OCI-LY7 (cell line): ENCODE results near the gene LPP. TPM values are rescaled to one million over a fixed set of nuclear protein-coding genes. Genes with fewer than 3 reads are reported as not detected.

ENCODE experiments used
- BruUV-seq: library from RNA; stranded (reverse); fragments of 400-500 nt; replicated peaks from 2 replicates; lab custom pipeline; 2021; lab: Mats Ljungman, UMichigan
- CTCF ChIA-PET: fragments of 300-600 bp; sonication (Branson Sonifier 250); formaldehyde crosslinking; loops from one replicate; lab custom pipeline; 2022; ENCODE audit warnings: antibody characterized with exemption; ENCODE audit not compliant: unreplicated experiment; lab: Charles Lee
- POLR2A ChIA-PET: fragments of 300-600 bp; sonication (Branson Sonifier 250); formaldehyde crosslinking; loops from one replicate; lab custom pipeline; 2022; ENCODE audit warnings: antibody characterized with exemption; lab: Charles Lee
- DNase-seq: peaks from one replicate; pipeline ENCODE4 v3.0.0-alpha.2; 2015; ENCODE audit warnings: low spot score
- H2AFZ ChIP-seq: fragments of 200-600 bp; sonication (generic), shearing (Covaris generic); 2 replicates; pipeline ENCODE4 v1.6.1; 2014; ENCODE audit warnings: mild to moderate bottlenecking, antibody characterized with exemption, low read length, moderate library complexity
- H3K27ac ChIP-seq: fragments of 200-600 bp; sonication (generic); 2 replicates; pipeline ENCODE4 v1.5.1; 2014; ENCODE audit warnings: mixed run types, low read depth, mild to moderate bottlenecking, moderate library complexity, low read length, inconsistent platforms; ENCODE audit not compliant: poor library complexity, severe bottlenecking
- H3K36me3 ChIP-seq: fragments of 200-600 bp; sonication (generic); 2 replicates; pipeline ENCODE4 v1.6.1; 2014; ENCODE audit warnings: mild to moderate bottlenecking, antibody characterized with exemption, low read length, moderate library complexity, mixed read lengths; ENCODE audit not compliant: insufficient read depth
- H3K4me1 ChIP-seq: fragments of 200-600 bp; sonication (generic); 2 replicates; pipeline ENCODE4 v1.5.1; 2014; ENCODE audit warnings: mild to moderate bottlenecking, low read length; ENCODE audit not compliant: insufficient read depth, poor library complexity, severe bottlenecking
- H3K4me2 ChIP-seq: fragments of 200-600 bp; sonication (generic); 2 replicates; pipeline ENCODE4 v1.6.1; 2014; ENCODE audit warnings: mild to moderate bottlenecking, low read length
- H3K4me3 ChIP-seq: fragments of 200-600 bp; sonication (generic); 2 replicates; pipeline ENCODE4 v1.5.1; 2014; ENCODE audit warnings: mild to moderate bottlenecking, low read depth, low read length; ENCODE audit not compliant: poor library complexity, severe bottlenecking
- H3K79me2 ChIP-seq: fragments of 200-600 bp; sonication (generic); 2 replicates; pipeline ENCODE4 v1.6.1; 2016; ENCODE audit warnings: low read depth, mild to moderate bottlenecking, low read length, moderate library complexity, mixed read lengths; ENCODE audit not compliant: insufficient read depth
- H3K9me2 ChIP-seq: fragments of 200-600 bp; sonication (generic); 2 replicates; pipeline ENCODE4 v1.6.1; 2016; ENCODE audit warnings: mild to moderate bottlenecking, low read length, mixed read lengths; ENCODE audit not compliant: insufficient read depth
- H3K9me3 ChIP-seq: fragments of 200-600 bp; sonication (generic); 2 replicates; pipeline ENCODE4 v1.6.1; 2014; ENCODE audit warnings: mild to moderate bottlenecking, mixed run types, low read length, mixed read lengths
- H4K20me1 ChIP-seq: fragments of 200-600 bp; sonication (generic); 2 replicates; pipeline ENCODE4 v1.6.1; 2014; ENCODE audit warnings: mild to moderate bottlenecking, antibody characterized with exemption, low read length, moderate library complexity, mixed read lengths; ENCODE audit not compliant: insufficient read depth
- EZH2phosphoT487 ChIP-seq: fragments of 200-600 bp; sonication (generic); IDR thresholded peaks from 2 replicates; pipeline ENCODE4 v1.6.1; 2018; ENCODE audit warnings: low read depth, borderline replicate concordance, mild to moderate bottlenecking, mixed run types, antibody characterized with exemption, low read length, moderate library complexity, mixed read lengths
- intact Hi-C: fragments of 100-400 bp; cut with micrococcal nuclease; formaldehyde crosslinking; loops from one replicate; pipeline ENCODE4 v1.10.0; 2022; ENCODE audit not compliant: unreplicated experiment
- total RNA-seq, 2 experiments: library from RNA; depleted of rRNA in 1 of 2; stranded (reverse); fragments of >200 nt in 1 of 2; shearing (Covaris generic) in 1 of 2; gene quantifications; 2 replicates each; pipeline ENCODE4 v1.2.3, GENCODE V29; 2014 to 2022
- TF ChIP-seq, protein P1 (sequence below): fragments of 200-600 bp; sonication (generic); conservative IDR thresholded peaks from 2 replicates; pipeline ENCODE4 v1.5.1; 2014; ENCODE audit warnings: mild to moderate bottlenecking, antibody characterized with exemption, low read length, moderate library complexity, mixed read lengths

LPP gene
- total RNA-seq, 2 experiments from 2014 or later: 10.9 to 119 TPM

DNA sequence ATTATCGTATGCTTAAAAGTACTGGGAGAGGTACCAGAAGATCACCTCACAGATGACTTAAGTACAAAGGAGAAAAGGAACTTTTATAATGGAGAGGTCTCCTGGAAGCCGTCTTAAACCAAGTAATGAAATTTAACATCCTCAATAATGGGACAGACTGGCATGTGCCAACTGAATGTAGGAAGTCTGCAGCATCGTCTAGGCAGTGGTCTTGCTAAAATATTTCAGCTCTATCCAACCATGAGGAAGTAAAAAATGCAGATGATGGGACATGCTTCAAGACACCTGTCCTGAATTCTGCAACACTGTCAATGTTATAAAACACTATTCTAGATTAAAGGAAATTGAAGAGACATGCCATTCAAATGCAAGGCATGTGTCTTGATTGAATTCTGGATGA is 559.0 kb downstream of the LPP start:
- ChIA-PET POLR2A (interaction anchor here (0.5 to 1.0 kb wide), 6 partner anchors 16 to 710 kb away, joined by 3 to 6 read pairs (median 4); no protein-coding TSS in a partner anchor), CTCF (no interaction called here)
- no peak overlapping the region for H3K4me3 ChIP-seq
- H4K20me1 ChIP-seq: no peaks in the 10 kb centered on the region
- no peaks in the 10 kb centered on the region for H3K79me2 ChIP-seq
- H3K9me3 ChIP-seq: no peaks in the 10 kb centered on the region
- no peaks in the 10 kb centered on the region for H3K4me1 ChIP-seq
- no peaks in the 10 kb centered on the region for H3K36me3 ChIP-seq
- no peak overlapping the region for H2AFZ ChIP-seq
- no TSS peak for BruUV-seq
- no peak overlapping the region for H3K27ac ChIP-seq
- TF ChIP-seq EZH2phosphoT487: no peak
- TF ChIP-seq, protein P1, sequence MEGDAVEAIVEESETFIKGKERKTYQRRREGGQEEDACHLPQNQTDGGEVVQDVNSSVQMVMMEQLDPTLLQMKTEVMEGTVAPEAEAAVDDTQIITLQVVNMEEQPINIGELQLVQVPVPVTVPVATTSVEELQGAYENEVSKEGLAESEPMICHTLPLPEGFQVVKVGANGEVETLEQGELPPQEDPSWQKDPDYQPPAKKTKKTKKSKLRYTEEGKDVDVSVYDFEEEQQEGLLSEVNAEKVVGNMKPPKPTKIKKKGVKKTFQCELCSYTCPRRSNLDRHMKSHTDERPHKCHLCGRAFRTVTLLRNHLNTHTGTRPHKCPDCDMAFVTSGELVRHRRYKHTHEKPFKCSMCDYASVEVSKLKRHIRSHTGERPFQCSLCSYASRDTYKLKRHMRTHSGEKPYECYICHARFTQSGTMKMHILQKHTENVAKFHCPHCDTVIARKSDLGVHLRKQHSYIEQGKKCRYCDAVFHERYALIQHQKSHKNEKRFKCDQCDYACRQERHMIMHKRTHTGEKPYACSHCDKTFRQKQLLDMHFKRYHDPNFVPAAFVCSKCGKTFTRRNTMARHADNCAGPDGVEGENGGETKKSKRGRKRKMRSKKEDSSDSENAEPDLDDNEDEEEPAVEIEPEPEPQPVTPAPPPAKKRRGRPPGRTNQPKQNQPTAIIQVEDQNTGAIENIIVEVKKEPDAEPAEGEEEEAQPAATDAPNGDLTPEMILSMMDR: no peak
- no peak for DNase-seq
- intact Hi-C loops: no loop called here
- no peaks in the 10 kb centered on the region for H3K9me2 ChIP-seq
- H3K4me2 ChIP-seq: no peak overlapping the region

DNA sequence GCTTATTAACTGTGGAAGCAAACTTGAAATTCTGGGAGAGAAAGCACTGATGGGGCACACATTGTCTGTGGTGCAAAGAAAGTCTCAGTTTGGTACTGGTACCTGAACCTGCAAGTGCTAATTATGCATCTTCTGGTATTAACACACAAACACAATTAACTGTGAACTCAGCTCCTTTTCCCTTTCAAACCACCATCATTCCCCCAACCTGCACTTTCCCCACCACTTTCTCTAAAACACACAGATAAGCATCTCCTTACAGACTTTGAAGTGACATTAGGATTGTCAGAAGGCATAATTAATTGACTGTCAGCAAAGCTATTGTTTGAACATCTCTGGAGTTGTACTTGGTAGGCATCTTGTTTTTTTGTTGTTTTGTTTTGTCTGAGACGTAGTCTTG is 565.6 kb downstream of the LPP start:
- no TSS peak for BruUV-seq
- ChIA-PET CTCF (no interaction called here), POLR2A (interaction anchor here (1.2 kb wide), 1 partner anchor 13 kb away, joined by 5 read pairs; no protein-coding TSS in a partner anchor)
- TF ChIP-seq EZH2phosphoT487: no peak
- TF ChIP-seq, protein P1: no peak
- Histone ChIP-seq H3K4me3 (no peak overlapping the region), H4K20me1 (no peaks in the 10 kb centered on the region), H3K9me2 (no peaks in the 10 kb centered on the region), H2AFZ (no peak overlapping the region), H3K36me3 (no peaks in the 10 kb centered on the region; the same call in 1 of the 2 replicates), H3K4me2 (no peak overlapping the region), H3K9me3 (no peaks in the 10 kb centered on the region), H3K27ac (no peak overlapping the region), H3K4me1 (no peaks in the 10 kb centered on the region), H3K79me2 (no peaks in the 10 kb centered on the region)
- intact Hi-C loops: no loop called here
- no peak for DNase-seq

DNA sequence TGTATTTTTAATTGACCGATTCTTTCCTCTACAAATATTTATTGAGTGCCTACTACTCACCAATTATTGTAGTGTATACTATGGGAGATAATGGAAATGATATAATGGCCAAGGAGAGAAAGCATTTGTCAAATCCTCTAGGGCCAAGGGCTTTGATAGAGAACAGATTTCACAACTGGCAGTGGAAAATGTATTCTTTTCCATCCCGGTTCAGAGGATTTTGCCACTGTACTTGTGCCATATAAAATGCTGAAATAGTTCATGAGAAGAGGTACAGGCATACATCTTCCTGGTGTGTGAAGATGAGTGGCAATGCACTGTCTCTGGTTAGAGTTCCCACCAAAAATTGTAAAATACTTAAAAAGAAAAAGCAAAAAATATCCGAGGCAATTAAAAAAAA is 566.3 kb downstream of the LPP start:
- Histone ChIP-seq H4K20me1 (no peaks in the 10 kb centered on the region), H3K4me1 (no peaks in the 10 kb centered on the region), H3K79me2 (no peaks in the 10 kb centered on the region), H3K36me3 (no peaks in the 10 kb centered on the region; the same call in 1 of the 2 replicates), H3K9me2 (no peaks in the 10 kb centered on the region), H3K4me2 (no peak overlapping the region), H3K4me3 (no peak overlapping the region), H2AFZ (no peak overlapping the region), H3K9me3 (no peaks in the 10 kb centered on the region), H3K27ac (no peak overlapping the region)
- DNase-seq: no peak
- intact Hi-C loops: no loop called here
- ChIA-PET POLR2A (interaction anchor here (1.0 to 1.2 kb wide), 2 partner anchors 10 to 14 kb away, joined by 3 to 5 read pairs; no protein-coding TSS in a partner anchor), CTCF (no interaction called here)
- TF ChIP-seq EZH2phosphoT487: no peak
- TF ChIP-seq, protein P1: no peak
- BruUV-seq: no TSS peak
